Forelimb muscle (tissue), 1 donor: Measurements from ENCODE around the gene SUN1. TPM values are rescaled to one million over a fixed set of nuclear protein-coding genes. Genes with fewer than 3 reads are reported as not detected.

Experiments used
- DNase-seq: peaks from one replicate; pipeline ENCODE4 v3.0.0-alpha.2; 2013; ENCODE audit warnings: low read depth
- polyA plus RNA-seq: library from polyadenylated mRNA; unstranded; fragments of 120-200 nt; gene quantifications from one replicate; pipeline ENCODE4 v1.2.1, GENCODE V29; 2013; ENCODE audit not compliant: insufficient read length

The SUN1 gene
- polyA plus RNA-seq, 1 donor, result 218 TPM

GRCh38 chr7:877312-878232 lies 45.3 kb downstream of the SUN1 start:
- no peak for DNase-seq

- DNase-seq, result no peak
Observed at GRCh38 chr7:879093-879492, 46.8 kb downstream of the SUN1 start.

- DNase-seq, result no peak
Observed at GRCh38 chr7:879706-880105, 47.4 kb downstream of the SUN1 start.

DNA sequence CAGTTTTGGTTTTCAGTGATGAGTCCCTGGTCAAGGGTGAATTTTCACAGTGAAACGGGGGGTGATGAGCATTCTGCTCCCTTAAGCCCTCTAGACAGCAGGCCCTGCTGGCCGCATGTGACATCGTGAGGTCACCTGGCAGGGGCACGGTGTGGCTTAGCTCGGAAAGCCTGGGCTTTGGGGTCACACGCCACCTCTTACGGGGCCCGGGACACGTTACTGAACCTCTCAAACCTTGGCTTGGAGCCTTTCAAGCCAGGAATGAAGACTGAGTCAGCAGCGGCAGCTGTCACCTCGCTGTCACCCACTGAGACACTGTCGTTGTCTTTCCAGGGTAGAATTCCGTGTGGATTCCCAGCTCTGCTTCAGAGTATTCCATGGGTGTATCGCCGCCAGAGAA lies 48.2 kb downstream of the SUN1 start:
- no peak for DNase-seq

GRCh38 chr7:881441-882234 lies 49.4 kb downstream of the SUN1 start:
- no peak for DNase-seq

GRCh38 chr7:882336-883035 lies 50.2 kb downstream of the SUN1 start:
- no peak for DNase-seq

GRCh38 chr7:883055-884021 lies 51.1 kb downstream of the SUN1 start:
- no peak for DNase-seq

- no peak for DNase-seq
Observed at GRCh38 chr7:884191-885003, 52.1 kb downstream of the SUN1 start.

DNA sequence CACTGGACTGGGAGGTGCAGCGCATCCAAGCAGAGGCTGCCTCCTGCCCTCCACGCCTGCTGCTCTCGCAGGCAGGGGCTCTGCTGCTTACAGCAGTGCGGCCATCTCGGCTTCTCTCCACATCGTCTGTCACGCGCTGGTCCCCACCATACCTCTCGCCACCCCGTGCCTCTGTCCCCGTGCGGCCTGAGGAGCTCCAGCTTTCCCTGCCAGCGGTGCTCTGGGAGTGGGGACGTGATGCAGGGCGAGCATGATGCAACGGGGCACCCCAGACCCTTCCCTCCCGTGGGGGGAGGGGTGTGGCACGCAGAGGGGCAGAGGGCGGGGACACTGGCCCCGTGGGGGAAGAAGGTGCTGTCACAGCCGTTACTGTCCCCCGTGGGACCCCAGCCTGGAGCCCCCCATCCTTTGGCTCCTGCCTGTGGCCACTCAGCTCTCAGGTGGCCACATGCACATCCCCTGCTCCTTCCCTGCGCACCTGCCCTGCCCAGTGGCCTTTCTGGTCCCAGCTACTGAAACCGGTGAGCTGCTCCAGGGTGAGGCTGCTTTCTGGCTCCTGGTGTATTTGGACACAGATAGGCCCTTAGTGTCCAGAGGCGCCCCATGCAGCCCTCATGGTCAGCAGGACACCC lies 53.1 kb downstream of the SUN1 start:
- no peak for DNase-seq

DNA sequence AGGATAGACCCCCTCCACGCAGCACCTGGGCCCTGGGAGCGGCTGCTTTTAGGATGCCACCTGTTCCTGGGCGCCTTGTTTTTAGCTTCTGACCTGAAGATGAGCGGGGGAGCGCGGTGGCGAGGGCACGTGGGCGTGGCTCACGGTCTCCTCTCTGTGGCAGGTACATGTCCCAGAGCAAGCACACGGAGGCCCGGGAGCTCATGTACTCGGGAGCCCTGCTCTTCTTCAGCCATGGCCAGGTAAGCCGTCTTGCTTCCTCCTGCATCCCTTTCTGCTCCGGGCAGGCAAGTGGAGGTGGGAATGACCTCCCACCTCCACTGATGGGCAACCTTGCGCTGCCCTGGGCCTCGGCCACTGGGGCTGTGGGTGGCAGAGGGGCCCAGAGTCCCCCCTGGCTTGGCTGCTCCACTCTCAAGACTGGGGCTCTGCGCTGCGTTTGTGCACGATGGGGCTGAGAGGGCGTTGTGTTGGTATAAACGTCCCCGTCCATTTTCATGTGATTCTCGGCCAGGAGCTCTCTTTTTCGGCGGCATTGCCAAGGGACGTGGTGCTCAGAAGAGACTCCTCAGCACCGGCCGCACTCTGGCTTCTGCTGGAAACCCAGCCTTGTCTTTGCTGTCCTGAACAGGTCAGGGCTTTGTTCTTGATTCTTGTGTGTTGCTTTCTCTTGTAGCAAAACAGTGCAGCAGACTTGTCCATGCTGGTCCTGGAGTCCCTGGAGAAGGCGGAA lies 53.8 kb downstream of the SUN1 start:
- DNase-seq, result no peak

GRCh38 chr7:886626-887487 lies 54.6 kb downstream of the SUN1 start:
- no peak for DNase-seq

- no peak for DNase-seq
Observed at GRCh38 chr7:887488-887820, 55.2 kb downstream of the SUN1 start.

GRCh38 chr7:888081-889024 lies 56.1 kb downstream of the SUN1 start:
- no peak for DNase-seq

DNA sequence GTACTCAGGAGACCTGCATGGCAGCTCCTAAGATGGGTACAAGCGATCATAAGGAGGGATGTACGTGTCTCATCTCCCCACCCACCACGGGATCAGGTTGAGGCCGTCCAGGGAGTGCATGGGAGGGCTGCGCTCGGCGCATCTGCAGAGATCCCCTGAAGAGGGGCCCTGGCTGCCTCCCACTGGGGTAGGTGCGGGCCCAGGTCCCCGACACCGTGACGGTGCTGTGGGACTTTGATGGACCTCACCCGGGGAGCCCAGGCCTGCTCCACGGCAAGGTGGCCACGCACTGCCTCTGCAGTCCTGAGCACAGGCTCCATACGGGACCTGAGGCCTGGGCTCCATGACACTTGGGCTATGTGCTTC lies 56.7 kb downstream of the SUN1 start:
- no peak for DNase-seq

DNA sequence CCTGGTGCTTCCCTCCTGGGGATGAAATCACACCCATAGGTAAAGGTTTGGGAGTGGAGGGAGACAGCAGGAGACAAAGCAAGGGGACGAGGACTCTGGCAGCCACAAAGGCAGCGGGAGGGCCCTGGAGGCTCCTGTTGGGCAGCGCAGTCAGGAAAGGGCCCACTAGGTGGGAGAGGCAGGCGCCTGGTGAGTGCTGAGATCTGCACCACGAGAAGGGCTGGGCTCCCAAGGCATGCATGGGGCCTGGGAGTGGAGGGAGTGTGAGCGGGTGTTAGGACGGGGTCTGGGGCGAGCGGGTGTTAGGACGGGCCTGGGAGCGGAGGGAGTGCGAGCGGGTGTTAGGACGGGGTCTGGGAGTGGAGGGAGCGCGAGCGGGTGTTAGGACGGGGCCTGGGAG lies 57.1 kb downstream of the SUN1 start:
- DNase-seq, result no peak

- no peak for DNase-seq
Observed at GRCh38 chr7:890868-891267, 58.6 kb downstream of the SUN1 start.

DNA sequence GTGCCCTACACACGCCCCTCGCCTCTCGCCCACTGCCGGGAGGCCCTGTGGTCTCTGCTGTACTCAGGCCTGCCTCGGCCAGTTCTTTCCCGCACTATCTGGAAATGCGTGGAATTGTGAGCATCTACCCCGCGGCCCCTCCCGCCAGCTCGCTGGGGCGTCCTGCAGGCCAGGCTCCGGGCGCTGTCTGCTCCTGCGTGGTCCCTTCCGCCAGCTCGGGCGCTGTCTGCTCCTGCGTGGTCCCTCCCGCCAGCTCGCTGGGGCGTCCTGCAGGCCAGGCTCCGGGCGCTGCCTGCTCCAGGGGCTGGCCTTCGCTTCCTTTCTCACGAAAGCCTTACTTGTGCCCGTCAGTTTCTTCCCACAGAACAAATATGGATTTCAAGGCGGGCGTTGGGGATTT lies 59.0 kb downstream of the SUN1 start:
- no peak for DNase-seq
